Muscle layer of duodenum (tissue), 2 donors: ENCODE results near the gene RAB1B.
A peak's percentile ranks its signal among the peaks of the same experiment; 100 is the strongest.

Experiments used
- H3K27ac ChIP-seq: one replicate; pipeline ENCODE4 v1.7.0; 2013; ENCODE audit warnings: mild to moderate bottlenecking, low read length
- H3K27me3 ChIP-seq: one replicate; pipeline ENCODE4 v1.7.0; 2013; ENCODE audit warnings: low read depth, mild to moderate bottlenecking, control low read depth, low read length
- H3K36me3 ChIP-seq, 2 donors: one replicate each; pipeline ENCODE4 v1.7.0; 2013; ENCODE audit warnings: low read length in 2 of 2, control low read depth in 1 of 2, mild to moderate bottlenecking in 1 of 2; ENCODE audit not compliant: insufficient read depth in 2 of 2, control insufficient read depth in 1 of 2
- H3K4me1 ChIP-seq, 2 donors: one replicate each; pipeline ENCODE4 v1.7.0; 2013; ENCODE audit warnings: low read length in 2 of 2, mild to moderate bottlenecking in 2 of 2, control low read depth in 1 of 2, moderate library complexity in 1 of 2; ENCODE audit not compliant: insufficient read depth in 2 of 2, control insufficient read depth in 1 of 2
- H3K4me3 ChIP-seq, 2 donors: one replicate each; pipeline ENCODE4 v1.7.0; 2013; ENCODE audit warnings: low read length in 2 of 2, low read depth in 1 of 2, mild to moderate bottlenecking in 1 of 2
- H3K9me3 ChIP-seq, 2 donors: one replicate each; pipeline ENCODE4 v1.7.0; 2013; ENCODE audit warnings: low read length in 2 of 2, control low read depth in 1 of 2, mild to moderate bottlenecking in 1 of 2; ENCODE audit not compliant: control insufficient read depth in 1 of 2
- donor health status: healthy.

The RAB1B gene

DNA sequence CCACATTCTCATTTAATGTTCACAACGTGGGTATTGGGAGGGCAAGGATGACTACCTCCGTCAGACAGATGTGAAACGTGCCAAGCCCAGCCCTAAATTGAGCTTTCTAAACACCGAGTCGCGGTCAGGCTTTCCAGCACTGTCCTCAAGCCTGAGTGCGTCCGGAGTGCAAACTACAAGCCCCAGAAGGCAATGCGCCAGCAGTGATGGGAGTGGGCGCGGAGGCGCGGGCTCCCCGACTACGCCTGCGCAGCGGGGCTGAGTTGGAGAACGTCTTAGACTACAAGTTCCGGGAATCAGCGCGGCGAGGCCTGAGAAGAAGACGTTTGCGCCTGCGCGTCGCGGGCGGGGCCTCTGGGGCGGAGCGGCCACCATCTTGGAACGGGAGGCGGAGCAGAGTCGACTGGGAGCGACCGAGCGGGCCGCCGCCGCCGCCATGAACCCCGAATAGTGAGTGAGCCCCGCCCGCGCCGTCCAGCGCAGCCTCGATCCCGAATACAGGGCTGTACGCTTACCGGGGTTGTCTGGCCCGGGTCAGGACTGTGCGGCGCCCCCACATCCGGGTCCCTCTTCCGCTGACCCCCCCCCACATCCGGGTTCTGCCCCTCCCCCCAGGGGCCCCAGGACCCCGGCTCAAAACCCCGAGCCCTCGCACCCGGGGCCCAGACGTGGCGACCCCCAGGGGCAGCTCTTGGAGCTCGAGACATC is at the start of gene RAB1B:
RAB1B (plus strand) TSS at position 396 of the 708 bp plus-strand sequence; CDS start at position 437, 41 bp downstream.
- no peaks in the 10 kb centered on the region for H3K9me3 ChIP-seq
- peak within 1 kb of the TSS; percentile 98 for H3K27ac ChIP-seq
- H3K4me1 ChIP-seq = peaks cover 0 to 28% of the 10 kb centered on the region in 2 donors
- H3K4me3 ChIP-seq = peak within 1 kb of the TSS; percentile 87 to 89
- H3K27me3 ChIP-seq = no peaks in the 10 kb centered on the region
- H3K36me3 ChIP-seq = peaks cover 18 to 40% of the 10 kb centered on the region in 2 donors

DNA sequence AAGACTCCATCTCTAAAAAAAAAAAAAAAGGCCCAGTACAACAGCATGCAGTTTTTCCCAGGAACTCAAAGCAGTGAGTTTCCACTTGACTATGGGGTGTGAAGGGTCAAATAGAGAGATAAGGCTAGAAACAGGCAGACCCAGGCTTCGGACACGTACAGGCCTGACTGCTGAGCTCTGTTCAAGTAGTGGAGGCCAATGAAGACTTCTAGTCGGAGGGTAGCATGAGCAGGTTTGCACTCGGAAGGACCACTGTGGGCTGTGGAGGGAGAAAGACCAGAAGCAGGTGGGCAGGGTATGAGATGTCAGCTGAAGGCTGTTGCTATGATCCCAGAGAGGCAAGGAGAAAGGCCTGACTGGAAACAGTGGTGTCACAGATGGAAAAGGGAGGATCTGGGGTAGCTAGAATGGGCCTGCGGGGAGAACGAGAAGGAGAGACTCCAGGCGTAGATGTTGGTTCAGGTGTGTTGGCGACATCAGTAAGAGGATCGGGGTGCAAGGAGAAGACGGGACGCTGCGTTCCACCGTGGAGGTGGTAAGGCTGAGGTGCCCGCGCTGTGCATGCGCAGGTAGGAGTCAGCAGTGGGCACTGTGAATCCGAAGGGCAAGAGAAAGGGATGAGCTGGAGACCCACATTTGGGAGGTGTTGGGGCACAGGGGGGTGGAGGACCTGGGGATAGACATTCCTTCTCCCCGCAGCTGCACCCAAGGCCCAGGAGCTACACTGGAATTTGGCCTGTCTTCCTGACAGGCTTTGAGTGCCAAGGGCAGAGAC is 49.4 kb upstream of the RAB1B start:
- Histone ChIP-seq H3K27me3 (no peaks in the 10 kb centered on the region), H3K27ac (no peak overlapping the region), H3K4me3 (no peak overlapping the region), H3K9me3 (no peaks in the 10 kb centered on the region), H3K36me3 (peaks cover 39 to 54% of the 10 kb centered on the region in 2 donors), H3K4me1 (no peaks in the 10 kb centered on the region)

DNA sequence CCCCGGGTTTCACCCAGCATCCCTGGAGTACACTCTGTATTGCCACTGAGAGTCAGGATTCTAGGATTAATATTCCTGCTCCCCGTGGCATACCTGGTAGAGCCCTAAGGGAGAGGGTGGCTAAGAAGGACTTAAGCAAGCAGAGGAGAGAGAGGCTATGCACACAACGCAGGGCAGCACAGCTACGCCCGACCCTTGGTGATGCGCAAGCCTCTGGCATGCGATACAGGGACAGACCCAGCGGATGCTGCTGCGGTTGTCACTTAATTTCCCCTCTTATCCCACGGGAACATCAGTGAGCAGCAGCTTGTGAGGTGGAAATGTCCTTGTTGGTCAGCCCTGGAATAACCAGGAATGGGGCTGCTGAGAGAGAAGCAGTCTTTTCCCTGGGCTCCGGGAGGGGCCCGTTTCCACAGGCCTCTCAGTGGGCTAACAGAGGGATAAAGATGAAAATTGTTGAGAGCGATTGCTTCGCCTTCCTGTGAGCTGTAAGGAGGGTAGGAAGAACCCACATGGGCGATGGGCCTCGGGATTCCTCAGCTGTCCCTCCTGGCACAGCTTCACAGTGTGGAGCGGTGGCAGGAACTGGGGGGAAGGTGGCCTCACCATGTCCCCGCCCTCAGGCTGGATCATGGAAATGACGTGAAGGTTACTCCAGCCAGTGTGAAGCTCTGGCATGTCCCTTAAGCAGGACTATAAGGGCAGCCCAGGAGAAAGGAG is 48.4 kb upstream of the RAB1B start:
- no peaks in the 10 kb centered on the region for H3K9me3 ChIP-seq
- H3K36me3 ChIP-seq = peaks cover 39 to 63% of the 10 kb centered on the region in 2 donors
- H3K27ac ChIP-seq = no peak overlapping the region
- H3K4me1 ChIP-seq = no peaks in the 10 kb centered on the region
- no peak overlapping the region for H3K4me3 ChIP-seq
- H3K27me3 ChIP-seq = no peaks in the 10 kb centered on the region

DNA sequence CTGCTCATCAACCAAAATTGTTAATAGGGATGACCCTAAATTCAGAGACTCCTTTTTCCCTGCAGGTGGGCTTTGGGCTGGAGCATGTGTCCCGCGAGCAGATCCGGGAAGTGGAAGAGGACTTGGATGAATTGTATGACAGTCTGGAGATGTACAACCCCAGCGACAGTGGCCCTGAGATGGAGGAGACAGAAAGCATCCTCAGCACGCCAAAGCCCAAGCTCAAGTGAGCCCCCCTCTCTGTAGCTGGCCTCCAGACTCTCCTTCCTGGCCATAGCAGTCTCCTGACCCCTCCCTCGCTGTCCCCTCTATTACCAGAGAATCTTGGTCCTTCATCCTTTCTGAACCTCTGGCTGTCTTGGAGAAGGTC is 47.9 kb upstream of the RAB1B start:
- Histone ChIP-seq H3K4me1 (no peaks in the 10 kb centered on the region), H3K9me3 (no peaks in the 10 kb centered on the region), H3K36me3 (peaks cover 39 to 69% of the 10 kb centered on the region in 2 donors), H3K27me3 (no peaks in the 10 kb centered on the region), H3K27ac (no peak overlapping the region), H3K4me3 (no peak overlapping the region)

DNA sequence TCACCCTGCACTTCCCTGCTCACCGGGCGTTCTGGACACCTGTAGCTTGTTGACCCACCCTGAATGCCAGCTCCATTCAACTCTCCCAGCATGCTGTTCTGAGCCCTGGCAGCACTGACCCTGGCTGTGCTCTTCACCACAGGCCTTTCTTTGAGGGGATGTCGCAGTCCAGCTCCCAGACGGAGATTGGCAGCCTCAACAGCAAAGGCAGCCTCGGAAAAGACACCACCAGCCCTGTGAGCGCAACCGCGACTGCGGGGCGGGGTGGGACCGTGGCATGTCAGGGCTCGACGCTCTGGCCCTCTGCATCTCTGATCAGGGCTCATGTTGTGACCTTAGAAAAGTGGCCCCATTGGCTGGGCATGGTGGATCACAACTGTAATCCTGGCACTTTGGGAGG is 47.4 kb upstream of the RAB1B start:
- Histone ChIP-seq H3K36me3 (peaks cover 37 to 69% of the 10 kb centered on the region in 2 donors), H3K4me1 (no peaks in the 10 kb centered on the region), H3K27me3 (no peaks in the 10 kb centered on the region), H3K9me3 (no peaks in the 10 kb centered on the region), H3K4me3 (no peak overlapping the region), H3K27ac (no peak overlapping the region)

DNA sequence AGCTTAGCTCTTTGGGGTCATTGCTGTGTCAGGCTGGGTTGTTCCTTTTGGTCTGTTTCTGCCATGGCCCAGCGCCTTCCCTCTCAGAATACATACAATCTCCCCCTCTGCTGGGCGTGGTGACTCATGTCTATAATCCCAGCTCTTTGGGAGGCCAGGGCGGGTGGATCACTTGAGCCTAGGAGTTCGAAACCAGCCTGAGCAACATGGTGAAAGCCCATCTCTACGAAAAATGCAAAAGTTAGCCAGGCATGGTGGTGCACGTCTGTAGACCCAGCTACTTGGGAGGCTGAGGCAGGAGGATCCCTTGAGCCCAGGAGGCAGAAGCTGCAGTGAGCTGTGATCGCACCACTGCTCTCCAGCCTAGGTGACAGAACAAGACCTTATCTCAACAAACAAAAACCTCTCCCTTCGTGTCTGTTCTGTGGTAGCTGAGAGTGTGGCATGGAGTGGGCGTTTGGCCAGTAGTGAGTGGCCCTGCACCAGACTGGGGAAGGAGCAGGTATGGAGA is 46.7 kb upstream of the RAB1B start:
- H3K27me3 ChIP-seq = no peaks in the 10 kb centered on the region
- H3K9me3 ChIP-seq = no peaks in the 10 kb centered on the region
- H3K27ac ChIP-seq = peak overlapping the region; percentile 29
- H3K4me3 ChIP-seq = no peak overlapping the region
- peaks cover 31 to 61% of the 10 kb centered on the region in 2 donors for H3K36me3 ChIP-seq
- H3K4me1 ChIP-seq = no peaks in the 10 kb centered on the region

DNA sequence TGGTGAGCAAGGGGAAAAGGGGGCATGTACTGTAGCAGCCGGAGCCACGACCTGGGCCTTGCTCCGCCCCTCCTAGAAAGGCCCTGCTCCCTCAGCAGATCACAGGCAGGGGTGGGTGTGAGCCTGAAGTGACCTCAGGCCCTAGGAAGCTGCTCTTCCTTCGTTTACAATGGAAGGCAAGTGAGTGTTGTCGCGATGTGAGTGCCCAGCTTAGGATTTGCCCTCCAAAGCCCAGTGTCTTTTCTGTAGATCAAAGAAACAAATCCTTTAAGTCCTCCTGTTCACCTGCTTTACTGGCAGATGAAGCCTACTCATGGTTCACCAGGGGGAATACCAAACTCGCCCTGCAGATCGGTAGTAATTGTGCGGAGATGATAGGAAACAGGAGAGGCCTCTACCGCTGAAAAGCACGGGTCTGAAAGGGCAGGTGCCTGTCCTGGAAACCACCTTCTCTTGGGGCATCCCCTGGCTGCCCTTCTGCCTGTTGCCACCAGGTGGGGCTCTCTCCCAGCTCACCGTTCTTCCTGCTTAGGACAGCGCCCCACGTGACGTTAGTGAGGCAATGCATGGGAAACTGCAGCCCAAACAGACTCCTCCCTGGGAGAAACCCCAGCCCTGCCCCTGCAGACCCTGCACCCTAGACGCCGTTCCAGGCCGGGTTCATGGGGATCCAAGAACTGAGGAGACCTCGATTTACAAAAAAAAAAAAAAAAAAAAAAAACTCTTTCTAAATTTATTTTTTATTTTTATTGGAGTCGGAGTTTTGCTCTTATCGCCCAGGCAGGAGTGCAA is 45.9 kb upstream of the RAB1B start:
- Histone ChIP-seq H3K9me3 (no peaks in the 10 kb centered on the region), H3K4me1 (no peaks in the 10 kb centered on the region), H3K27me3 (no peaks in the 10 kb centered on the region), H3K27ac (peak overlapping the region; percentile 29), H3K4me3 (no peak overlapping the region), H3K36me3 (peaks cover 25 to 56% of the 10 kb centered on the region in 2 donors)

DNA sequence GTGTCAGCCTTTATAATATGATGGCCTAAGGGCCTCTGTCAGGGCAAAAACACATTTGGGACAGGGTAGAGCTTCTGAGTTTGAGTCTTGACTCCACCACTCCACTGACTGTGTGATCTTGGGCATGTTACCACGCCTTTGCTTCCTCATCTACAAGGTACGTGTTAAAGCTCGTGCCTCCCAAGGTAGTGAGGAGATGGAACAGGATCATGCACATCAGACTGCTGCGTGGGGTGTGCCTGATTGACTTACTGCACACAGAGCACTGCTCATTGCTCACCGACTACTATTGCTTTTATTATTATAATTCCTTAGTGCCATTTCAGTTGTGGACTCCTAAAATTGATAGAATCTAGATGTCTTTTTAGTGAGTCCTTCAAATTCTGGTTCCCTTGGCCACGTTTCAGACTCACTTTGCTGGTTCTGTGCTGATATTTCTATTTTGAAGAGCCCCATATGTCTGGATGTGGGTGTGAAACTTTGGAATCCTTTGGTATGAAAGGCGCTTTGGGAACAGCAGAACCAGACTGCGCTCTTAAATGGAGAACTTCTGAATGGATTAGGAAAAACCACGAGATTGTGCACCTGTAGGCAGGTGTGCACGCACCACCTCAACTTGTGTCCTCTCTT is 44.1 kb upstream of the RAB1B start:
- Histone ChIP-seq H3K36me3 (peaks cover 27 to 51% of the 10 kb centered on the region in 2 donors), H3K27ac (no peak overlapping the region), H3K27me3 (no peaks in the 10 kb centered on the region), H3K4me3 (no peak overlapping the region), H3K4me1 (no peaks in the 10 kb centered on the region), H3K9me3 (no peaks in the 10 kb centered on the region)

DNA sequence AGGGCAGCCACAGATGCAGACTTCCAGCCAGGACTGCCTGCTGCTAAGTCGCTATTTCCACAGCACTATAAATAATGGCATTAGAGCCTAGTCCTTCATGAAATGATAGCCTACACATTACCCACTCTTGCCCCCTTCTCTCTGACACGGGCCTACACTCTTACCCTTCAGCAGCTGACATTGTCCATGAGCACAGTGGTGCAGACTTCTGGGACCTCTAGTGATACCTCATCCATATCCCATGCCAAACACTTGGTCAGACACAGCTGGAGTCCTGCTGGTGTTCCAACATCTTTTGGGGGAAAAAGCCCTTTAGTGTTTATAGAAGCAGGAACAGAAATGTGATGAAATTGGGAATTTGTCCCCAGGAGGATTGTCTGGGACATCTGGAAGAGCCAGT is 43.4 kb upstream of the RAB1B start:
- Histone ChIP-seq H3K27ac (no peak overlapping the region), H3K36me3 (peaks cover 20 to 45% of the 10 kb centered on the region in 2 donors), H3K9me3 (no peaks in the 10 kb centered on the region), H3K27me3 (no peaks in the 10 kb centered on the region), H3K4me3 (no peak overlapping the region), H3K4me1 (no peaks in the 10 kb centered on the region)

DNA sequence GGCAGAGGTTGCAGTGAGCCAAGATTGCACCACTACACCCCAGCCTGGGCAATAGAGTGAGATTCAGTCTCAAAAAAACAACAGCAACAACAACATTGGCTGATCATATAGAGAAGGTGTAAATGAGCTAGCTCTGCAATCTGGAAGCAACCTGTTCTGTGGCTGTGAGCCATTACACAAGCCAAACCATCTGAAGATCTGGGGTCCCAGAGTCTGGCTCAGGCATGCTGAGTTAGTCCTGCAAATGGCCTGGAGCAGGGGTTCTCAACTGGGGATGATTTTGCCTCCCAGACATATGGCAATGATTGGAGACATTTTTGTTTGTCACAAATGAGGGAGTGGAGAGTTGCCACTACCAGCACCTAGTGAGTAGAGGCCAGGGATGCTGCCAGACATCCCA is 42.3 kb upstream of the RAB1B start:
- no peak overlapping the region for H3K4me3 ChIP-seq
- H3K27me3 ChIP-seq = no peaks in the 10 kb centered on the region
- no peak overlapping the region for H3K27ac ChIP-seq
- no peaks in the 10 kb centered on the region for H3K9me3 ChIP-seq
- H3K36me3 ChIP-seq = peaks cover 16 to 45% of the 10 kb centered on the region in 2 donors
- H3K4me1 ChIP-seq = no peaks in the 10 kb centered on the region
